Rectal smooth muscle tissue (tissue), 1 donor: ENCODE measurements around the gene DVL2.
"Not testable (repeated sequence)": the region's sequence is repeated elsewhere in the genome, so short reads cannot be mapped to it uniquely, and the experiment has no call there.

Experiments
- H3K27ac ChIP-seq: one replicate; pipeline ENCODE4 v1.7.0; 2013; ENCODE audit warnings: low read depth, low read length, inconsistent platforms
- H3K27me3 ChIP-seq: one replicate; pipeline ENCODE4 v1.7.0; 2013; ENCODE audit warnings: low read length; ENCODE audit not compliant: control insufficient read depth, insufficient read depth
- H3K36me3 ChIP-seq: one replicate; pipeline ENCODE4 v1.7.0; 2013; ENCODE audit warnings: low read length; ENCODE audit not compliant: control insufficient read depth, insufficient read depth
- H3K4me1 ChIP-seq: one replicate; pipeline ENCODE4 v1.7.0; 2013; ENCODE audit warnings: low read length; ENCODE audit not compliant: control insufficient read depth, insufficient read depth
- H3K4me3 ChIP-seq: one replicate; pipeline ENCODE4 v1.7.0; 2013; ENCODE audit warnings: low read length
- H3K9ac ChIP-seq: one replicate; pipeline ENCODE4 v1.7.0; 2013; ENCODE audit warnings: low read length

DVL2 gene

GRCh38 chr17:7191069-7191468, 43.2 kb downstream of the DVL2 start:
- Histone ChIP-seq H3K4me3 (no peak overlapping the region), H3K9ac (no peak overlapping the region), H3K27me3 (no peaks in the 10 kb centered on the region), H3K36me3 (peaks cover 15% of the 10 kb centered on the region), H3K4me1 (no peaks in the 10 kb centered on the region), H3K27ac (no peak overlapping the region)

- Histone ChIP-seq H3K9ac (no peak overlapping the region), H3K4me3 (no peak overlapping the region), H3K4me1 (no peaks in the 10 kb centered on the region), H3K27me3 (no peaks in the 10 kb centered on the region), H3K36me3 (peaks cover 9% of the 10 kb centered on the region), H3K27ac (no peak overlapping the region)
Observed at GRCh38 chr17:7190276-7190917, 43.9 kb downstream of the DVL2 start.

GRCh38 chr17:7186241-7186640, 48.1 kb downstream of the DVL2 start:
- Histone ChIP-seq H3K4me1 (no peaks in the 10 kb centered on the region), H3K27me3 (no peaks in the 10 kb centered on the region), H3K36me3 (no peaks in the 10 kb centered on the region), H3K9ac (no peak overlapping the region), H3K4me3 (no peak overlapping the region), H3K27ac (no peak overlapping the region)

- Histone ChIP-seq H3K4me3 (no peak overlapping the region), H3K27me3 (no peaks in the 10 kb centered on the region), H3K4me1 (no peaks in the 10 kb centered on the region), H3K9ac (no peak overlapping the region), H3K27ac (no peak overlapping the region), H3K36me3 (no peaks in the 10 kb centered on the region)
Observed at GRCh38 chr17:7184647-7185046, 49.7 kb downstream of the DVL2 start.

GRCh38 chr17:7184091-7184488, 50.2 kb downstream of the DVL2 start:
- no peak overlapping the region for H3K4me3 ChIP-seq
- H3K27me3 ChIP-seq = no peaks in the 10 kb centered on the region
- no peak overlapping the region for H3K9ac ChIP-seq
- no peaks in the 10 kb centered on the region for H3K4me1 ChIP-seq
- H3K36me3 ChIP-seq = no peaks in the 10 kb centered on the region
- H3K27ac ChIP-seq = no peak overlapping the region

- H3K4me1 ChIP-seq = no peaks in the 10 kb centered on the region
- no peaks in the 10 kb centered on the region for H3K27me3 ChIP-seq
- no peak overlapping the region for H3K9ac ChIP-seq
- no peak overlapping the region for H3K4me3 ChIP-seq
- H3K27ac ChIP-seq = no peak overlapping the region
- no peaks in the 10 kb centered on the region for H3K36me3 ChIP-seq
Observed at GRCh38 chr17:7183433-7184090, 50.8 kb downstream of the DVL2 start.

- H3K36me3 ChIP-seq, H3K27me3 ChIP-seq, H3K27ac ChIP-seq, H3K4me1 ChIP-seq, H3K9ac ChIP-seq, H3K4me3 ChIP-seq: not testable (repeated sequence)
Observed at GRCh38 chr17:7182101-7182500, 52.2 kb downstream of the DVL2 start.

- H3K27ac ChIP-seq = no peak within 1 kb of the TSS
- no peaks in the 10 kb centered on the region for H3K36me3 ChIP-seq
- H3K4me3 ChIP-seq = peak within 1 kb of the TSS; percentile 70
- H3K27me3 ChIP-seq = peaks cover 13% of the 10 kb centered on the region
- H3K9ac ChIP-seq = no peak within 1 kb of the TSS
- peaks cover 9% of the 10 kb centered on the region for H3K4me1 ChIP-seq
Observed at GRCh38 chr17:7179317-7180254, 54.7 kb downstream of the DVL2 start, which contains the start of gene ASGR1. Gene ASGR1, minus strand, starts transcription at chr17:7179370. Its CDS starts 807 bp downstream, at chr17:7178563.

GRCh38 chr17:7178973-7179316, 55.4 kb downstream of the DVL2 start:
- Histone ChIP-seq H3K27me3 (peaks cover 13% of the 10 kb centered on the region), H3K36me3 (no peaks in the 10 kb centered on the region), H3K4me1 (peaks cover 9% of the 10 kb centered on the region), H3K9ac (no peak overlapping the region), H3K4me3 (no peak overlapping the region), H3K27ac (no peak overlapping the region)

- Histone ChIP-seq H3K4me1 (peaks cover 9% of the 10 kb centered on the region), H3K27me3 (peaks cover 13% of the 10 kb centered on the region), H3K36me3 (no peaks in the 10 kb centered on the region), H3K4me3 (peak overlapping the region; percentile 70), H3K27ac (no peak overlapping the region), H3K9ac (no peak overlapping the region)
Observed at GRCh38 chr17:7177954-7178477, 56.3 kb downstream of the DVL2 start.

- Histone ChIP-seq H3K27me3 (peaks cover 13% of the 10 kb centered on the region), H3K36me3 (no peaks in the 10 kb centered on the region), H3K27ac (no peak overlapping the region), H3K4me3 (peak overlapping the region; percentile 70), H3K4me1 (peaks cover 9% of the 10 kb centered on the region), H3K9ac (no peak overlapping the region)
Observed at GRCh38 chr17:7177191-7177953, 56.9 kb downstream of the DVL2 start.

GRCh38 chr17:7176841-7177190, 57.5 kb downstream of the DVL2 start:
- no peaks in the 10 kb centered on the region for H3K36me3 ChIP-seq
- H3K27ac ChIP-seq = no peak overlapping the region
- peak overlapping the region; percentile 70 for H3K4me3 ChIP-seq
- no peak overlapping the region for H3K9ac ChIP-seq
- H3K4me1 ChIP-seq = peaks cover 9% of the 10 kb centered on the region
- peaks cover 13% of the 10 kb centered on the region for H3K27me3 ChIP-seq
